Uterus (tissue), 4 donors: ENCODE data around the gene ARHGAP10. TPM values are rescaled to one million over a fixed set of nuclear protein-coding genes. Genes with fewer than 3 reads are reported as not detected.

Experiments
- DNase-seq, 2 donors: peaks; one replicate each; pipeline ENCODE4 v3.0.0-alpha.2; 2019 to 2020
- H3K27ac ChIP-seq, 2 donors: fragments of 200-600 bp; sonication (generic); 1 replicate in 1 of 2; 2 replicates in 1 of 2; pipeline ENCODE4 v1.5.1; 2016 to 2018
- H3K27me3 ChIP-seq, 2 donors: fragments of 200-600 bp; sonication (generic); one replicate each; pipeline ENCODE4 v1.5.1; 2018 to 2019; ENCODE audit warnings: control low read depth in 1 of 2
- H3K36me3 ChIP-seq, 2 donors: fragments of 200-600 bp; sonication (generic); one replicate each; pipeline ENCODE4 v1.5.1; 2019; ENCODE audit warnings: control low read depth in 1 of 2
- H3K4me1 ChIP-seq, 2 donors: fragments of 200-600 bp; sonication (generic); one replicate each; pipeline ENCODE4 v1.5.1; 2018 to 2019; ENCODE audit warnings: control low read depth in 1 of 2
- H3K4me3 ChIP-seq, 2 donors: fragments of 200-600 bp; sonication (generic); 1 replicate in 1 of 2; 2 replicates in 1 of 2; pipeline ENCODE4 v1.5.1; 2018 to 2019; ENCODE audit warnings: mild to moderate bottlenecking in 1 of 2
- H3K9me3 ChIP-seq, 2 donors: fragments of 200-600 bp; sonication (generic); one replicate each; pipeline ENCODE4 v1.5.1; 2019; ENCODE audit warnings: control low read depth in 1 of 2
- CTCF ChIP-seq, 4 experiments: fragments of 200-600 bp in 2 of 4; fragments of 450-650 bp in 2 of 4; sonication (generic) in 2 of 4; IDR thresholded peaks; one replicate each; pipeline ENCODE4 v1.5.1; 2016 to 2019; ENCODE audit warnings: antibody characterized with exemption in 4 of 4, mild to moderate bottlenecking in 2 of 4, moderate library complexity in 1 of 4
- POLR2A ChIP-seq, 2 donors: fragments of 450-650 bp; IDR thresholded peaks; one replicate each; pipeline ENCODE4 v1.6.1; 2016; ENCODE audit warnings: antibody characterized with exemption in 2 of 2, mild to moderate bottlenecking in 1 of 2, moderate library complexity in 1 of 2
- intact Hi-C: fragments of 100-400 bp; cut with DNase I; formaldehyde crosslinking; loops from one replicate; pipeline ENCODE4 v1.15.1; 2023; ENCODE audit warnings: low total_unique reads
- total RNA-seq, 4 donors: library from RNA; depleted of rRNA in 3 of 4; stranded (reverse); fragments of >200 nt in 3 of 4; gene quantifications; one replicate each; pipeline versions ENCODE4 v1.1.0 to v1.2.4, GENCODE V29; 2014 to 2023
- donor health status: DM: yes; HTN: yes; CAD: no.

Gene ARHGAP10
- total RNA-seq, 4 donors from 2014 or later = 25.1 to 94.4 (median 54.4) TPM

DNA sequence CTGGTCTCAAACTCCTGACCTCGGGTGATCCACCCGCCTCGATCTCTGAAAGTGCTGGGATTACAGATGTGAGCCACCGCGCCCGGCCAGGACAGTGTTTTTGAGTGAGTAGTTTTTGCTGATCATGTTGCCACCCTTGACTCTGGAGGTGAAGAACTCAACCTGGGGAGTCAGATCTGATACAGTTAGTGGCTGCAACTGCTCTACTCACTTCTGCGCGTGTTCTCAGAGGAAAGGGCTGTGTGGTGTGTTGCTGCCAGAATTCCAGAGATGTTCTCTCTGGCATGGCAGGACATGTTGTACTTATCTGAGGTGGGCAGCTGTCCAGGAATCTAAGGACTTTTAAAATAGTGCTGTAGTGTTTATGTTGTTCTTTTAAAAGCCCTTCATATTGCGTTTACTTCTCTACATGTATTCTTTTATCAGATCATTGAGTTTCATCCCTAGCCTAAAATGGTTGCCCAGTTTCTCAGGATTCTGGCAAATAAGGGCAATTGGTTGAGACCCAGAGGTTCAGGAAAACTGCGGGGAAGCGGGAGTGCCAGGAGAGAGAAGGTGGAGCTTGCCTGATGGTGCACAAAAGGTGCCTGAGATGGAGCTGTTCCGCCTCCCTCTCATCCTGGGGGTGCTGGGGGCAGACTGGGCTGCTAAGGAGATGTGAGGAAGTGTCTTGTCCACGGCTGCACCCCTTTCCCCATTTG is 97.7 kb downstream of the ARHGAP10 start:
- no peak for TF ChIP-seq POLR2A (IDR thresholded peaks at IDR 0.05)
- TF ChIP-seq CTCF (IDR thresholded peaks at IDR 0.05) = no peak
- Histone ChIP-seq H3K36me3 (no peaks in the 10 kb centered on the region), H3K27me3 (no peaks in the 10 kb centered on the region), H3K27ac (peak overlapping the region; percentile 83 to 86), H3K4me1 (peaks cover 0 to 6% of the 10 kb centered on the region in 2 donors), H3K4me3 (no peak overlapping the region), H3K9me3 (no peaks in the 10 kb centered on the region)
- intact Hi-C loops = no loop called here
- DNase-seq = peak; percentile 54 to 68

- no peak overlapping the region for H3K4me3 ChIP-seq
- no peak for DNase-seq
- no peaks in the 10 kb centered on the region for H3K9me3 ChIP-seq
- TF ChIP-seq CTCF (IDR thresholded peaks at IDR 0.05) (no peak), POLR2A (IDR thresholded peaks at IDR 0.05) (no peak)
- intact Hi-C loops = no loop called here
- peaks cover 0 to 6% of the 10 kb centered on the region in 2 donors for H3K4me1 ChIP-seq
- H3K27me3 ChIP-seq = no peaks in the 10 kb centered on the region
- H3K36me3 ChIP-seq = no peaks in the 10 kb centered on the region
- peak overlapping the region; percentile 83 to 86 for H3K27ac ChIP-seq
These were observed 98.2 kb downstream of the ARHGAP10 start for GRCh38 chr4:147830102-147830463.

DNA sequence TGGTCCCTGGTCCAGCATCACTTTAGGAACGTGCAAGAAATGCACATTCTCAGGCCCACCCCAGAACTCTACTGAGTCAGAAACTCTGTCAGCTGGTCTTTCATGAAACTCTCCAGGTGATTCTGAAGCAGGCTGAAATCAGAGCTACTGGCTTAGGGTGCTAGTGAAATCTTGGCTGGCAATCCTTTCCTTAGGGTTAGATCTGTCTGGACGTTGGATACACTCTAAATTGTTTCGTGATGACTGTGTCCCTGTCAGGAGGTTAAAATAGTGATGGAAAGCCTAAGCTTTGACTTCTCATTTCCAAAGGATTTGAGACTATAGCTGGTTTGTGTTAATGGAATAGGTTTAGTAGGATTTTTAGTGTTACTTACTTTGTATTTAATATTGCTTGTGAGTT is 99.1 kb downstream of the ARHGAP10 start:
- peak overlapping the region; percentile 83 to 86 for H3K27ac ChIP-seq
- H3K4me3 ChIP-seq = no peak overlapping the region
- DNase-seq = no peak
- H3K36me3 ChIP-seq = no peaks in the 10 kb centered on the region
- no peaks in the 10 kb centered on the region for H3K27me3 ChIP-seq
- no peaks in the 10 kb centered on the region for H3K9me3 ChIP-seq
- intact Hi-C loops = no loop called here
- H3K4me1 ChIP-seq = peaks cover 0 to 6% of the 10 kb centered on the region in 2 donors
- TF ChIP-seq POLR2A (IDR thresholded peaks at IDR 0.05) = no peak

- intact Hi-C loops = no loop called here
- peak overlapping the region; percentile 83 to 86 for H3K27ac ChIP-seq
- peaks cover 0 to 6% of the 10 kb centered on the region in 2 donors for H3K4me1 ChIP-seq
- no peaks in the 10 kb centered on the region for H3K36me3 ChIP-seq
- no peaks in the 10 kb centered on the region for H3K27me3 ChIP-seq
- H3K4me3 ChIP-seq = no peak overlapping the region
- no peaks in the 10 kb centered on the region for H3K9me3 ChIP-seq
- no peak for TF ChIP-seq POLR2A (IDR thresholded peaks at IDR 0.05)
- no peak for TF ChIP-seq CTCF (IDR thresholded peaks at IDR 0.05)
- DNase-seq = peak in 1 of 2 donors; percentile 56
These were observed 99.8 kb downstream of the ARHGAP10 start for GRCh38 chr4:147831551-147832171.

- Histone ChIP-seq H3K27me3 (no peaks in the 10 kb centered on the region), H3K9me3 (no peaks in the 10 kb centered on the region), H3K27ac (peak overlapping the region; percentile 83 to 86), H3K4me3 (no peak overlapping the region), H3K4me1 (peaks cover 0 to 6% of the 10 kb centered on the region in 2 donors), H3K36me3 (no peaks in the 10 kb centered on the region)
- TF ChIP-seq POLR2A (IDR thresholded peaks at IDR 0.05) = no peak
- no peak for TF ChIP-seq CTCF (IDR thresholded peaks at IDR 0.05)
- intact Hi-C loops = no loop called here
- DNase-seq = no peak
These were observed 101.4 kb downstream of the ARHGAP10 start for GRCh38 chr4:147833254-147833653.
